DND-41 (cell line): ENCODE results near the gene FBXW10B.

ENCODE experiments used
- ATAC-seq: fragments of 200-7000 bp; cut with Tn5 transposase; 3 replicates; pipeline ENCODE4 v1.9.1; 2021; ENCODE audit warnings: low read depth; ENCODE audit not compliant: insufficient read depth
- DNase-seq: peaks from one replicate; pipeline ENCODE4 v3.0.0-alpha.2; 2020
- H2AFZ ChIP-seq: 2 replicates; pipeline ENCODE4 v1.6.0; 2012; ENCODE audit warnings: low read depth, low read length
- H3K27ac ChIP-seq: 2 replicates; pipeline ENCODE4 v1.5.1; 2012; ENCODE audit warnings: low read length, inconsistent platforms
- H3K27me3 ChIP-seq: fragments of 200-600 bp; sonication (generic); 2 replicates; pipeline ENCODE4 v1.6.0; 2012; ENCODE audit warnings: low read length, mild to moderate bottlenecking, inconsistent platforms; ENCODE audit not compliant: insufficient read depth, poor library complexity
- H3K36me3 ChIP-seq: 2 replicates; pipeline ENCODE4 v1.5.1; 2012; ENCODE audit warnings: low read length, inconsistent platforms; ENCODE audit not compliant: insufficient read depth
- H3K4me1 ChIP-seq: 2 replicates; pipeline ENCODE4 v1.5.1; 2012; ENCODE audit warnings: mild to moderate bottlenecking, low read length; ENCODE audit not compliant: insufficient read depth
- H3K4me2 ChIP-seq: 2 replicates; pipeline ENCODE4 v1.6.0; 2012; ENCODE audit warnings: mild to moderate bottlenecking, moderate library complexity, low read length, inconsistent platforms; ENCODE audit not compliant: insufficient read depth
- H3K4me3 ChIP-seq, 2 experiments: fragments of 200-600 bp in 1 of 2; shearing (Covaris generic) in 1 of 2; 2 replicates each; pipeline ENCODE4 v1.5.1; 2012 to 2016; ENCODE audit warnings: inconsistent platforms in 2 of 2, low read length in 2 of 2, mild to moderate bottlenecking in 2 of 2, low read depth in 1 of 2, moderate library complexity in 1 of 2
- H3K79me2 ChIP-seq: 2 replicates; pipeline ENCODE4 v1.6.0; 2012; ENCODE audit warnings: low read length, inconsistent platforms; ENCODE audit not compliant: insufficient read depth
- H3K9ac ChIP-seq: 2 replicates; pipeline ENCODE4 v1.6.0; 2012; ENCODE audit warnings: low read depth, mild to moderate bottlenecking, inconsistent platforms, low read length, moderate library complexity
- H3K9me3 ChIP-seq: 2 replicates; pipeline ENCODE4 v1.5.1; 2012; ENCODE audit warnings: low read length, moderate library complexity, mild to moderate bottlenecking, inconsistent platforms; ENCODE audit not compliant: insufficient read depth, severe bottlenecking
- H4K20me1 ChIP-seq: 2 replicates; pipeline ENCODE4 v1.6.0; 2012; ENCODE audit warnings: low read length; ENCODE audit not compliant: insufficient read depth
- EZH2 ChIP-seq: IDR thresholded peaks from 3 replicates; pipeline ENCODE4 v1.6.1; 2012; ENCODE audit warnings: borderline replicate concordance, low read depth, mild to moderate bottlenecking, moderate library complexity, low read length, inconsistent platforms; ENCODE audit not compliant: severe bottlenecking
- TF ChIP-seq, protein P1 (sequence below): IDR thresholded peaks from 2 replicates; pipeline ENCODE4 v1.5.1; 2012; ENCODE audit warnings: borderline replicate concordance, low read length, moderate library complexity, mild to moderate bottlenecking; ENCODE audit not compliant: poor library complexity, severe bottlenecking; ENCODE audit errors: extremely low read depth

Gene FBXW10B

GRCh38 chr17:15651583-15652110 is 32.1 kb upstream of the FBXW10B start:
- Histone ChIP-seq H3K9me3 (no peaks in the 10 kb centered on the region), H3K4me2 (no peak overlapping the region), H3K36me3 (no peaks in the 10 kb centered on the region), H3K4me3 (no peak overlapping the region), H3K27me3 (no peaks in the 10 kb centered on the region), H3K4me1 (no peaks in the 10 kb centered on the region), H3K79me2 (no peaks in the 10 kb centered on the region), H3K9ac (no peak overlapping the region), H4K20me1 (no peaks in the 10 kb centered on the region), H2AFZ (no peak overlapping the region), H3K27ac (no peak overlapping the region)
- ATAC-seq (peak; percentile 83), DNase-seq (peak; percentile 64)
- TF ChIP-seq EZH2 = no peak
- TF ChIP-seq, protein P1, sequence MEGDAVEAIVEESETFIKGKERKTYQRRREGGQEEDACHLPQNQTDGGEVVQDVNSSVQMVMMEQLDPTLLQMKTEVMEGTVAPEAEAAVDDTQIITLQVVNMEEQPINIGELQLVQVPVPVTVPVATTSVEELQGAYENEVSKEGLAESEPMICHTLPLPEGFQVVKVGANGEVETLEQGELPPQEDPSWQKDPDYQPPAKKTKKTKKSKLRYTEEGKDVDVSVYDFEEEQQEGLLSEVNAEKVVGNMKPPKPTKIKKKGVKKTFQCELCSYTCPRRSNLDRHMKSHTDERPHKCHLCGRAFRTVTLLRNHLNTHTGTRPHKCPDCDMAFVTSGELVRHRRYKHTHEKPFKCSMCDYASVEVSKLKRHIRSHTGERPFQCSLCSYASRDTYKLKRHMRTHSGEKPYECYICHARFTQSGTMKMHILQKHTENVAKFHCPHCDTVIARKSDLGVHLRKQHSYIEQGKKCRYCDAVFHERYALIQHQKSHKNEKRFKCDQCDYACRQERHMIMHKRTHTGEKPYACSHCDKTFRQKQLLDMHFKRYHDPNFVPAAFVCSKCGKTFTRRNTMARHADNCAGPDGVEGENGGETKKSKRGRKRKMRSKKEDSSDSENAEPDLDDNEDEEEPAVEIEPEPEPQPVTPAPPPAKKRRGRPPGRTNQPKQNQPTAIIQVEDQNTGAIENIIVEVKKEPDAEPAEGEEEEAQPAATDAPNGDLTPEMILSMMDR = no peak

DNA sequence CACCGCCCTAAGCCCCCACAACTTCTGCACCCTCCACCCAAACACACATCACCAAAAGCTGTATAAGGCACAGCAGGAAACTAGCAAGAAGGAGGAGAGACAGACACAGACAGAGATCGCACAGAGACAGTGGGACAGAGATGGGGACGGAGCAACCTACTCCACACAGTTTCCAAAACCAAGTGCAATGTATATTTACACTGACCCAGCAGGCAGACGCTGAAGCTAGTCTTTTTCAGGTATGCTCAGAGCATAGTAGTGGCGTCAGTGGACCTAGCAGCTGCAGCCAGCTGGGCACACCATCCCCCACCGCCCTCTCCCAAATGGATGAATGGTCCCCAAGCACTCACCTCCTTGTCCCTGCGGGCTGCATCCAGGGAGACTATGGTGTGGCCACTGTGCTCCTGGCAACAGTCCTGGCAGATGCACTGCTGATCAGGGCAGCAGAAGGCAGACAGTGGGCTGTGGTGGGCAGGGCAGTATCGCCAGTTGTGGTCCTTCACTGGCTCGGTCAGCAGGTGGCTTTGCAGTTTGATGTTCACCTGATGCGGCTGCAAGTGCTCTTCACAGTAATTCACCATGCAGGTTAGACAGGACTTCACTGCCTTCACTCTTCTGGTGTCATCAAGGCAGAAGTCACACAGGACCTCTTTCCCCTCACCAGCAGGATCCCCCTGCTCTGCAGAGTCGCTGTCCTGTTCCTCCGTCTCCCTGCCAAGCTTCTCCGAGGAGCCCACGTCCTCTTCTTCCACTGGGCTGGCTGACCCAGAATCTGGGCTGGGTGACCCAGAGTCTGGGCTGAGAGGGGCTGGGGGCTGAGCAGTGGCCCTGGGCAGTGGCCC is 31.5 kb upstream of the FBXW10B start:
- Histone ChIP-seq H3K79me2 (no peaks in the 10 kb centered on the region), H3K4me1 (no peaks in the 10 kb centered on the region), H3K4me3 (no peak overlapping the region), H3K9ac (no peak overlapping the region), H3K4me2 (no peak overlapping the region), H4K20me1 (no peaks in the 10 kb centered on the region), H3K36me3 (no peaks in the 10 kb centered on the region), H3K27ac (no peak overlapping the region), H3K9me3 (no peaks in the 10 kb centered on the region), H3K27me3 (no peaks in the 10 kb centered on the region), H2AFZ (no peak overlapping the region)
- ATAC-seq (peak; percentile 9; the same call in 1 of the 3 replicates), DNase-seq (no peak)
- no peak for TF ChIP-seq EZH2
- TF ChIP-seq, protein P1 = no peak

- TF ChIP-seq, protein P1 = no peak
- no peak for TF ChIP-seq EZH2
- DNase-seq (no peak), ATAC-seq (no peak)
- Histone ChIP-seq H3K27ac (no peak overlapping the region), H3K36me3 (no peaks in the 10 kb centered on the region), H3K4me2 (no peak overlapping the region), H3K9ac (no peak overlapping the region), H2AFZ (no peak overlapping the region), H3K79me2 (no peaks in the 10 kb centered on the region), H3K9me3 (no peaks in the 10 kb centered on the region), H3K27me3 (no peaks in the 10 kb centered on the region), H4K20me1 (no peaks in the 10 kb centered on the region), H3K4me1 (no peaks in the 10 kb centered on the region), H3K4me3 (no peak overlapping the region)
Measured at GRCh38 chr17:15649861-15650421, 30.4 kb upstream of the FBXW10B start.
